ENCODE results near the gene MATN1. TPM values are rescaled to one million over a fixed set of nuclear protein-coding genes. Genes with fewer than 3 reads are reported as not detected.

The MATN1 gene
- total RNA-seq, 1 donor from 2014 or later: 0.24 TPM

- Mint-ChIP-seq H3K4me1 (ENCODE audit: unreplicated experiment) (peaks cover 23% of the 10 kb centered on the region), H3K9me3 (no peaks in the 10 kb centered on the region), H3K27ac (no peak overlapping the region), H3K27me3 (no peaks in the 10 kb centered on the region), H3K36me3 (no peaks in the 10 kb centered on the region), H3K4me3 (no peak overlapping the region)
- TF ChIP-seq CTCF (conservative IDR thresholded peaks at IDR 0.05): no peak
- no peak for DNase-seq (ENCODE audit: extremely low spot score, unreplicated experiment)
Observed at GRCh38 chr1:30762152-30762929, 39.0 kb upstream of the MATN1 start.

GRCh38 chr1:30761381-30762151 is 38.2 kb upstream of the MATN1 start:
- no peak overlapping the region for H3K27ac Mint-ChIP-seq
- H3K36me3 Mint-ChIP-seq: no peaks in the 10 kb centered on the region
- H3K4me3 Mint-ChIP-seq: no peak overlapping the region
- no peak for DNase-seq (ENCODE audit: extremely low spot score, unreplicated experiment)
- H3K27me3 Mint-ChIP-seq: no peaks in the 10 kb centered on the region
- peaks cover 23% of the 10 kb centered on the region for H3K4me1 Mint-ChIP-seq (ENCODE audit: unreplicated experiment)
- no peak for TF ChIP-seq CTCF (conservative IDR thresholded peaks at IDR 0.05)
- H3K9me3 Mint-ChIP-seq: no peaks in the 10 kb centered on the region

GRCh38 chr1:30760596-30761324 is 37.4 kb upstream of the MATN1 start:
- Mint-ChIP-seq H3K4me3 (no peak overlapping the region), H3K9me3 (no peaks in the 10 kb centered on the region), H3K4me1 (ENCODE audit: unreplicated experiment) (peaks cover 23% of the 10 kb centered on the region), H3K27ac (no peak overlapping the region), H3K36me3 (no peaks in the 10 kb centered on the region), H3K27me3 (no peaks in the 10 kb centered on the region)
- no peak for DNase-seq (ENCODE audit: extremely low spot score, unreplicated experiment)
- TF ChIP-seq CTCF (conservative IDR thresholded peaks at IDR 0.05): no peak

GRCh38 chr1:30759718-30760281 is 36.4 kb upstream of the MATN1 start:
- H3K9me3 Mint-ChIP-seq: no peaks in the 10 kb centered on the region
- H3K36me3 Mint-ChIP-seq: no peaks in the 10 kb centered on the region
- TF ChIP-seq CTCF (conservative IDR thresholded peaks at IDR 0.05): no peak
- H3K4me1 Mint-ChIP-seq (ENCODE audit: unreplicated experiment): peaks cover 23% of the 10 kb centered on the region
- no peak overlapping the region for H3K27ac Mint-ChIP-seq
- H3K4me3 Mint-ChIP-seq: no peak overlapping the region
- no peak for DNase-seq (ENCODE audit: extremely low spot score, unreplicated experiment)
- H3K27me3 Mint-ChIP-seq: no peaks in the 10 kb centered on the region

- Mint-ChIP-seq H3K36me3 (no peaks in the 10 kb centered on the region), H3K27ac (no peak overlapping the region), H3K9me3 (no peaks in the 10 kb centered on the region), H3K27me3 (no peaks in the 10 kb centered on the region), H3K4me1 (ENCODE audit: unreplicated experiment) (peaks cover 23% of the 10 kb centered on the region), H3K4me3 (no peak overlapping the region)
- no peak for TF ChIP-seq CTCF (conservative IDR thresholded peaks at IDR 0.05)
- no peak for DNase-seq (ENCODE audit: extremely low spot score, unreplicated experiment)
Observed at GRCh38 chr1:30758785-30759380, 35.5 kb upstream of the MATN1 start.

All from type B pancreatic cell (in vitro differentiated cells).